GM12864 (cell line): ENCODE measurements around the gene TALDO1.

Experiments
- DNase-seq: peaks from one replicate; pipeline ENCODE4 v3.0.0-alpha.2; 2011; ENCODE audit warnings: low read depth
- H3K4me3 ChIP-seq: 2 replicates; pipeline ENCODE4 v1.5.1; 2011; ENCODE audit warnings: mild to moderate bottlenecking, low read depth, low read length, control low read depth
- CTCF ChIP-seq: IDR thresholded peaks from 2 replicates; pipeline ENCODE4 v1.5.1; 2011; ENCODE audit warnings: low read depth, mild to moderate bottlenecking, moderate library complexity, low read length, control low read depth, inconsistent platforms; ENCODE audit errors: missing control alignments

Gene TALDO1

GRCh38 chr11:795634-796564 lies 48.6 kb downstream of the TALDO1 start:
- DNase-seq: no peak
- peak overlapping the region; percentile 97 for H3K4me3 ChIP-seq
- TF ChIP-seq CTCF: no peak

GRCh38 chr11:796565-797295 lies 49.5 kb downstream of the TALDO1 start:
- TF ChIP-seq CTCF: no peak
- H3K4me3 ChIP-seq: peak overlapping the region; percentile 97
- DNase-seq: no peak

- DNase-seq: no peak
- TF ChIP-seq CTCF: no peak
- H3K4me3 ChIP-seq: peak overlapping the region; percentile 97
Measured at GRCh38 chr11:797296-798092, 50.2 kb downstream of the TALDO1 start.

- H3K4me3 ChIP-seq: peak within 1 kb of the TSS; percentile 97
- DNase-seq: no peak
- peak; percentile 69 for TF ChIP-seq CTCF
Measured at GRCh38 chr11:798093-798713, 50.9 kb downstream of the TALDO1 start, which contains the start of gene SLC25A22. SLC25A22 (minus strand) TSS chr11:798281; CDS start chr11:795006, 3,275 bp downstream.

- no peak for TF ChIP-seq CTCF
- no peak overlapping the region for H3K4me3 ChIP-seq
- no peak for DNase-seq
Measured at GRCh38 chr11:799641-800316, 52.5 kb downstream of the TALDO1 start.

- DNase-seq: no peak
- H3K4me3 ChIP-seq: no peak overlapping the region
- TF ChIP-seq CTCF: no peak
Measured at GRCh38 chr11:800473-800872, 53.2 kb downstream of the TALDO1 start.
